ENCODE data around the gene DGCR2.

DNA sequence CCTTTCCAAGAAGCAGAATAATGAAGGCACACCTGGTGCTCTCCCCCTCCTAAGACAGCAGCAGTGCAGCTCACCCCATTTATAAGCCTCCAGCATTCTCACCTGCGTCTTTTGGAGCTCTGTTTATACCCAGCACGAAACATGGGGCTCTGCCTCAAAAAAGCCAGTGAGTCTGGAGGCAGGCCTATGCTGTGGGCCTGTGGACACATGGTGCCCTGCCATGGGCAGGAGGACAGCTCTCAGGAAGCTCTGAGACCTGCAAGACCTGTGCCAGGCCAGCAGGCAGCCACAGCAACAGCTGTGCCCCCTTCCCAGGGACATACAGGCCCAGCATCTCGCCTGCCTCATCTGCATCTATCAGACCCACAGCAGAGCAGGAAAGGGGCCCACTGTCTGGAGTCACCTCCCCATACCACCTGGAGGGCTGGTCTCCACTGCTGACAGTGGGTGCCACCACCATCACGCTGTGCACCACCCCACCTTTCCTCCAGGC, 64.2 kb downstream of the DGCR2 start:
- TF ChIP-seq ZNF274 (IDR thresholded peaks at IDR 0.05; ENCODE audit: low read depth, low read length) = no peak
- no peak for TF ChIP-seq YY1 (IDR thresholded peaks at IDR 0.05; ENCODE audit: insufficient read depth, insufficient read length)
